Keratinocyte (primary cell): ENCODE measurements around the gene TMEM59L. TPM values are rescaled to one million over a fixed set of nuclear protein-coding genes. Genes with fewer than 3 reads are reported as not detected.

Experiments used
- DNase-seq: peaks from one replicate; pipeline ENCODE4 v3.0.0-alpha.2; 2011; ENCODE audit warnings: low read depth, missing footprints, low spot score
- FAIRE-seq: peaks from 2 replicates; lab custom pipeline; 2011; peaks lifted over from hg19 to GRCh38; lab: Jason Lieb, UNC
- H2AFZ ChIP-seq: 2 replicates; pipeline ENCODE4 v1.6.0; 2012; ENCODE audit warnings: low read length, control low read depth, inconsistent platforms; ENCODE audit not compliant: control insufficient read depth
- H3K27ac ChIP-seq: 2 replicates; pipeline ENCODE4 v1.5.1; 2011; ENCODE audit warnings: low read length; ENCODE audit not compliant: control insufficient read depth, insufficient read depth
- H3K27me3 ChIP-seq: 3 replicates; pipeline ENCODE4 v1.6.0; 2011; ENCODE audit warnings: low read length; ENCODE audit not compliant: control insufficient read depth, insufficient read depth; ENCODE audit errors: extremely low read depth
- H3K36me3 ChIP-seq, 2 experiments: 2 replicates in 1 of 2; 3 replicates in 1 of 2; pipeline ENCODE4 v1.5.1; 2011; ENCODE audit warnings: low read length in 2 of 2, mild to moderate bottlenecking in 1 of 2; ENCODE audit not compliant: control insufficient read depth in 2 of 2, insufficient read depth in 2 of 2; ENCODE audit errors: extremely low read depth in 1 of 2
- H3K4me1 ChIP-seq: 3 replicates; pipeline ENCODE4 v1.5.1; 2011; ENCODE audit warnings: low read length; ENCODE audit not compliant: control insufficient read depth, insufficient read depth; ENCODE audit errors: extremely low read depth
- H3K4me2 ChIP-seq: 3 replicates; pipeline ENCODE4 v1.6.0; 2011; ENCODE audit warnings: low read depth, low read length; ENCODE audit not compliant: control insufficient read depth, insufficient read depth; ENCODE audit errors: extremely low read depth
- H3K4me3 ChIP-seq, 3 experiments: fragments of 200-600 bp in 1 of 3; sonication (generic) in 1 of 3; 2 replicates in 2 of 3; 3 replicates in 1 of 3; pipeline ENCODE4 v1.5.1; 2011 to 2016; ENCODE audit warnings: low read length in 3 of 3, mild to moderate bottlenecking in 3 of 3, control low read depth in 2 of 3, inconsistent platforms in 1 of 3, low read depth in 1 of 3, mixed read lengths in 1 of 3, mixed run types in 1 of 3, moderate library complexity in 1 of 3; ENCODE audit not compliant: control insufficient read depth in 2 of 3, insufficient read depth in 2 of 3; ENCODE audit errors: extremely low read depth in 1 of 3
- H3K79me2 ChIP-seq: 2 replicates; pipeline ENCODE4 v1.6.0; 2012; ENCODE audit warnings: low read length; ENCODE audit not compliant: control insufficient read depth, insufficient read depth
- H3K9ac ChIP-seq: 3 replicates; pipeline ENCODE4 v1.6.0; 2011; ENCODE audit warnings: low read length; ENCODE audit not compliant: control insufficient read depth, insufficient read depth; ENCODE audit errors: extremely low read depth
- H3K9me1 ChIP-seq: 3 replicates; pipeline ENCODE4 v1.6.0; 2011; ENCODE audit warnings: low read length; ENCODE audit not compliant: control insufficient read depth, insufficient read depth; ENCODE audit errors: extremely low read depth
- H3K9me3 ChIP-seq: 2 replicates; pipeline ENCODE4 v1.5.1; 2012; ENCODE audit warnings: low read depth, low read length; ENCODE audit not compliant: control insufficient read depth
- H4K20me1 ChIP-seq: 3 replicates; pipeline ENCODE4 v1.6.0; 2011; ENCODE audit warnings: low read length; ENCODE audit not compliant: control insufficient read depth, insufficient read depth; ENCODE audit errors: extremely low read depth
- EZH2 ChIP-seq: IDR thresholded peaks from one replicate; pipeline ENCODE4 v1.6.1; 2012; ENCODE audit warnings: inconsistent platforms, mild to moderate bottlenecking, low read length, moderate library complexity
- dilution Hi-C: fragments of 300-500 bp; cut with MboI; formaldehyde crosslinking; loops from one replicate; pipeline ENCODE4 v1.7.0; 2020; ENCODE audit warnings: low sequenced_read_pairs; ENCODE audit not compliant: extremely low pct_ligation_motif_present
- polyA minus RNA-seq, 3 experiments: library from RNA; depleted of rRNA, polyadenylated mRNA; stranded (reverse); fragments of >200 nt; gene quantifications; 1 replicate in 1 of 3; 2 replicates in 1 of 3; 3 replicates in 1 of 3; pipeline ENCODE4 v1.2.3, GENCODE V29; 2011
- polyA plus RNA-seq, 5 experiments: library from polyadenylated mRNA; depleted of rRNA in 3 of 5; stranded (reverse) in 3 of 5; stranded (forward) in 1 of 5; unstranded in 1 of 5; fragments of >200 nt; gene quantifications; 1 replicate in 1 of 5; 2 replicates in 3 of 5; 3 replicates in 1 of 5; pipeline versions ENCODE4 v1.2.1 to v1.2.3, GENCODE V29; 2011 to 2012; ENCODE audit warnings: missing spikeins in 2 of 5, low read depth in 1 of 5, low replicate concordance in 1 of 5
- TF ChIP-seq, protein P1 (sequence below), 3 experiments: IDR thresholded peaks in 1 of 3; conservative IDR thresholded peaks in 1 of 3; optimal IDR thresholded peaks in 1 of 3; 2 replicates in 2 of 3; 3 replicates in 1 of 3; pipeline versions ENCODE3 to v1.5.1; 2011; ENCODE audit warnings: low read length in 3 of 3, mild to moderate bottlenecking in 3 of 3, moderate library complexity in 2 of 3, control low read depth in 1 of 3, inconsistent platforms in 1 of 3; ENCODE audit not compliant: insufficient read depth in 2 of 3; ENCODE audit errors: extremely low read depth in 1 of 3

The TMEM59L gene
- polyA plus RNA-seq, result 0.06 to 0.19 TPM in 2 of 3 replicates, not detected in the other
- polyA plus RNA-seq (2011; ENCODE audit: low read depth), result 0.22 TPM
- polyA plus RNA-seq (2011; cell fraction: cytosol; rRNA removed), result not detected in 2 replicates
- 0.25 and 0.57 TPM in 2 replicates for polyA plus RNA-seq (2011; cell fraction: nucleus; rRNA removed)
- 0.28 and 0.41 TPM in 2 replicates for polyA plus RNA-seq (2012; ENCODE audit: low replicate concordance)
- not detected in 3 replicates for polyA minus RNA-seq
- not detected for polyA minus RNA-seq (2011; cell fraction: cytosol; rRNA and poly(A)+ RNA removed)
- not detected in 2 replicates for polyA minus RNA-seq (2011; cell fraction: nucleus; rRNA and poly(A)+ RNA removed)

- FAIRE-seq (no peak), DNase-seq (no peak)
- dilution Hi-C loops, result no loop called here
- Histone ChIP-seq H3K79me2 (no peaks in the 10 kb centered on the region), H3K4me3 (peak within 1 kb of the TSS; percentile 17 to 20 (median 18)), H3K36me3 (no peaks in the 10 kb centered on the region), H2AFZ (no peak within 1 kb of the TSS), H3K27ac (no peak within 1 kb of the TSS), H3K4me2 (peak within 1 kb of the TSS; percentile 56), H4K20me1 (no peaks in the 10 kb centered on the region), H3K9me1 (no peaks in the 10 kb centered on the region), H3K27me3 (peaks cover 67% of the 10 kb centered on the region), H3K4me1 (peaks cover under 1% of the 10 kb centered on the region), H3K9me3 (no peaks in the 10 kb centered on the region), H3K9ac (no peak within 1 kb of the TSS)
- TF ChIP-seq, protein P1, sequence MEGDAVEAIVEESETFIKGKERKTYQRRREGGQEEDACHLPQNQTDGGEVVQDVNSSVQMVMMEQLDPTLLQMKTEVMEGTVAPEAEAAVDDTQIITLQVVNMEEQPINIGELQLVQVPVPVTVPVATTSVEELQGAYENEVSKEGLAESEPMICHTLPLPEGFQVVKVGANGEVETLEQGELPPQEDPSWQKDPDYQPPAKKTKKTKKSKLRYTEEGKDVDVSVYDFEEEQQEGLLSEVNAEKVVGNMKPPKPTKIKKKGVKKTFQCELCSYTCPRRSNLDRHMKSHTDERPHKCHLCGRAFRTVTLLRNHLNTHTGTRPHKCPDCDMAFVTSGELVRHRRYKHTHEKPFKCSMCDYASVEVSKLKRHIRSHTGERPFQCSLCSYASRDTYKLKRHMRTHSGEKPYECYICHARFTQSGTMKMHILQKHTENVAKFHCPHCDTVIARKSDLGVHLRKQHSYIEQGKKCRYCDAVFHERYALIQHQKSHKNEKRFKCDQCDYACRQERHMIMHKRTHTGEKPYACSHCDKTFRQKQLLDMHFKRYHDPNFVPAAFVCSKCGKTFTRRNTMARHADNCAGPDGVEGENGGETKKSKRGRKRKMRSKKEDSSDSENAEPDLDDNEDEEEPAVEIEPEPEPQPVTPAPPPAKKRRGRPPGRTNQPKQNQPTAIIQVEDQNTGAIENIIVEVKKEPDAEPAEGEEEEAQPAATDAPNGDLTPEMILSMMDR (optimal IDR thresholded peaks at IDR 0.05 in 1 of 3, IDR thresholded peaks at IDR 0.05 in 1 of 3, conservative IDR thresholded peaks at IDR 0.05 in 1 of 3; ENCODE audit: extremely low read depth in 1 of 3, insufficient read depth in 2 of 3, low read length in 3 of 3), result no peak
- peak; percentile 43 for TF ChIP-seq EZH2
Measured at GRCh38 chr19:18612772-18613588, at the start of gene TMEM59L. Gene TMEM59L, plus strand, starts transcription at chr19:18612870. Its CDS starts 89 bp downstream, at chr19:18612959.

- Histone ChIP-seq H3K4me1 (no peaks in the 10 kb centered on the region), H3K27me3 (no peaks in the 10 kb centered on the region), H3K79me2 (peaks cover 3% of the 10 kb centered on the region), H4K20me1 (no peaks in the 10 kb centered on the region), H3K9ac (no peak overlapping the region), H3K27ac (no peak overlapping the region), H3K9me1 (no peaks in the 10 kb centered on the region), H2AFZ (no peak overlapping the region), H3K4me3 (no peak overlapping the region), H3K4me2 (no peak overlapping the region), H3K36me3 (peaks cover 37 to 40% of the 10 kb centered on the region in 2 experiments), H3K9me3 (no peaks in the 10 kb centered on the region)
- dilution Hi-C loops, result no loop called here
- TF ChIP-seq, protein P1 (optimal IDR thresholded peaks at IDR 0.05 in 1 of 3, IDR thresholded peaks at IDR 0.05 in 1 of 3, conservative IDR thresholded peaks at IDR 0.05 in 1 of 3; ENCODE audit: extremely low read depth in 1 of 3, insufficient read depth in 2 of 3, low read length in 3 of 3), result no peak
- TF ChIP-seq EZH2, result no peak
- no peak for FAIRE-seq
- no peak for DNase-seq
Measured at GRCh38 chr19:18566953-18567352, 45.7 kb upstream of the TMEM59L start.
